HepG2 (cell line): ENCODE data around the gene GRAMD1B. TPM values are rescaled to one million over a fixed set of nuclear protein-coding genes. Genes with fewer than 3 reads are reported as not detected.

Experiments used
- ATAC-seq: fragments of 200-7000 bp; cut with Tn5 transposase; 3 replicates; pipeline ENCODE4 v1.9.1; 2020; ENCODE audit warnings: mild to moderate bottlenecking, moderate library complexity
- BruUV-seq: library from RNA; stranded (reverse); fragments of 400-500 nt; replicated peaks from 2 replicates; lab custom pipeline; 2021; lab: Mats Ljungman, UMichigan
- CTCF ChIA-PET: fragments of 300-600 bp; formaldehyde crosslinking; extraction: SDS; loops from one replicate; lab custom pipeline; 2021; ENCODE audit warnings: low total read pairs, inconsistent platforms, low intra/inter-chr PET ratio; lab: Yijun Ruan, JAX
- POLR2A ChIA-PET: fragments of 350-600 bp; sonication (Branson Sonifier 250); formaldehyde crosslinking; loops from one replicate; lab custom pipeline; 2020; ENCODE audit warnings: antibody characterized with exemption, inconsistent platforms; lab: Yijun Ruan, JAX
- DNase-seq: peaks from one replicate; pipeline ENCODE4 v3.0.0-alpha.2; 2015; ENCODE audit warnings: low spot score
- FAIRE-seq: peaks from 3 replicates; lab custom pipeline; 2011; peaks lifted over from hg19 to GRCh38; lab: Jason Lieb, UNC
- H2AFZ ChIP-seq: one replicate; pipeline ENCODE4 v1.6.1; 2011; ENCODE audit warnings: low read length, inconsistent platforms
- H3K27ac ChIP-seq: fragments of 300-600 bp; 3 replicates; pipeline ENCODE4 v1.8.0; 2011; ENCODE audit warnings: mixed run types, mild to moderate bottlenecking, mixed read lengths, low read length, inconsistent platforms; ENCODE audit not compliant: insufficient read depth; ENCODE audit errors: extremely low read length
- H3K27me3 ChIP-seq, 2 experiments: fragments of 200-600 bp in 1 of 2; 2 replicates in 1 of 2; 3 replicates in 1 of 2; pipeline versions ENCODE4 v1.6.0 to v1.8.0; 2011; ENCODE audit warnings: low read length in 2 of 2, mild to moderate bottlenecking in 2 of 2, moderate library complexity in 2 of 2, inconsistent platforms in 1 of 2; ENCODE audit not compliant: insufficient read depth in 2 of 2, control insufficient read depth in 1 of 2
- H3K36me3 ChIP-seq, 2 experiments: fragments of 200-600 bp in 1 of 2; replicated peaks in 1 of 2; 2 replicates in 1 of 2; 3 replicates in 1 of 2; pipeline versions ENCODE4 v1.5.1 to v1.8.0; 2011; ENCODE audit warnings: low read length in 2 of 2, inconsistent platforms in 1 of 2; ENCODE audit not compliant: insufficient read depth in 2 of 2, control insufficient read depth in 1 of 2
- H3K4me1 ChIP-seq: 2 replicates; pipeline ENCODE4 v1.5.1; 2012; ENCODE audit warnings: low read length, inconsistent platforms; ENCODE audit not compliant: insufficient read depth
- H3K4me2 ChIP-seq: 2 replicates; pipeline ENCODE4 v1.6.0; 2011; ENCODE audit warnings: low read depth, low read length, inconsistent platforms
- H3K4me3 ChIP-seq, 3 experiments: fragments of 200-600 bp in 1 of 3; sonication (generic), shearing (Covaris generic) in 1 of 3; replicated peaks in 1 of 3; 2 replicates each; pipeline ENCODE4 v1.5.1; 2011 to 2016; ENCODE audit warnings: low read length in 3 of 3, inconsistent platforms in 2 of 3, low read depth in 2 of 3, mild to moderate bottlenecking in 2 of 3, control low read depth in 1 of 3, mixed read lengths in 1 of 3; ENCODE audit not compliant: insufficient read depth in 1 of 3
- H3K79me2 ChIP-seq: one replicate; pipeline ENCODE4 v1.6.1; 2011; ENCODE audit warnings: low read length, inconsistent platforms; ENCODE audit not compliant: insufficient read depth
- H3K9ac ChIP-seq: 2 replicates; pipeline ENCODE4 v1.6.0; 2011; ENCODE audit warnings: mild to moderate bottlenecking, low read depth, low read length, inconsistent platforms; ENCODE audit not compliant: insufficient read depth
- H3K9me3 ChIP-seq: 2 replicates; pipeline ENCODE4 v1.5.1; 2012; ENCODE audit warnings: mild to moderate bottlenecking, low read length
- H4K20me1 ChIP-seq: 2 replicates; pipeline ENCODE4 v1.6.0; 2011; ENCODE audit warnings: inconsistent platforms, mild to moderate bottlenecking, low read length, moderate library complexity; ENCODE audit not compliant: insufficient read depth
- KDM1A ChIP-seq: IDR thresholded peaks from 2 replicates; pipeline ENCODE4 v1.6.1; 2016; ENCODE audit warnings: missing compliant biosample characterization
- MBNL3 ChIP-seq: fragments of 250-450 bp; sonication (Bioruptor Pico); conservative IDR thresholded peaks from 2 replicates; pipeline ENCODE4 v1.8.0; 2022; ENCODE audit warnings: mild to moderate bottlenecking, inconsistent platforms
- NR2F1 ChIP-seq, 2 experiments: fragments of 450-650 bp in 1 of 2; formaldehyde crosslinking in 1 of 2; IDR thresholded peaks; 2 replicates each; pipeline versions ENCODE4 v1.5.0 to v1.6.1; 2016 to 2020; ENCODE audit warnings: mild to moderate bottlenecking in 1 of 2, missing compliant biosample characterization in 1 of 2, missing genetic modification reagents in 1 of 2, moderate library complexity in 1 of 2
- ZNF180 ChIP-seq: sonication (generic); formaldehyde crosslinking; IDR thresholded peaks from 2 replicates; pipeline ENCODE4 v1.4.0; 2020; ENCODE audit warnings: low read depth, missing genetic modification reagents, borderline replicate concordance
- ZNF552 ChIP-seq: sonication (generic); formaldehyde crosslinking; IDR thresholded peaks from 2 replicates; pipeline ENCODE4 v1.9.0; 2022; ENCODE audit warnings: missing genetic modification reagents, mild to moderate bottlenecking, borderline replicate concordance
- WGBS: methylation state at CpG from one replicate; pipeline ENCODE4 v1.1.6; 2017; ENCODE audit warnings: low lambda C conversion rate; 5-methylcytosine and 5-hydroxymethylcytosine counted together
- in situ Hi-C: cut with HindIII; loops from 2 replicates; pipeline ENCODE4 v1.10.0; 2017; ENCODE audit warnings: low pct_unique_long_range_greater_than_20kb; ENCODE audit not compliant: extremely low pct_ligation_motif_present
- intact Hi-C: fragments of 100-400 bp; cut with micrococcal nuclease; formaldehyde crosslinking; loops from one replicate; pipeline ENCODE4 v1.10.0; 2022; ENCODE audit not compliant: unreplicated experiment
- polyA plus RNA-seq, 8 experiments: library from polyadenylated mRNA; depleted of rRNA in 3 of 8; stranded (reverse) in 7 of 8; unstranded in 1 of 8; fragments of >200 nt; fragmentation: Illumina TruSeq in 4 of 8; extraction: Trizol in 4 of 8; gene quantifications; 2 replicates each; pipeline versions ENCODE4 v1.2.1 to v1.2.3, GENCODE V29; 2011 to 2016; ENCODE audit warnings: low read depth in 4 of 8, missing spikeins in 1 of 8, mixed read lengths in 1 of 8; ENCODE audit not compliant: insufficient read depth in 1 of 8
- total RNA-seq, 5 experiments: library from RNA; depleted of rRNA; stranded (reverse); fragments of >200 nt; fragmentation: Illumina TruSeq; extraction: Trizol; gene quantifications; 2 replicates each; pipeline ENCODE4 v1.2.3, GENCODE V29; 2016; ENCODE audit warnings: low read depth in 1 of 5
- TF ChIP-seq, protein P1 (sequence below): sonication (generic); formaldehyde crosslinking; conservative IDR thresholded peaks from 2 replicates; pipeline ENCODE4 v1.8.0; 2022; ENCODE audit warnings: low read depth, missing genetic modification reagents
- TF ChIP-seq, protein P2 (sequence below): IDR thresholded peaks from 2 replicates; pipeline ENCODE4 v1.6.1; 2016; ENCODE audit warnings: low read depth, control low read depth
- TF ChIP-seq, protein P3 (sequence below): conservative IDR thresholded peaks from 2 replicates; pipeline ENCODE4 v1.6.1; 2018; ENCODE audit warnings: missing genetic modification reagents

Gene GRAMD1B
- total and polyA plus RNA-seq, 2 of the 13 experiments (the other 11 are each of a cell fraction or from before 2014, with no cell fraction given), result 0.12 TPM; not detected in 1

DNA sequence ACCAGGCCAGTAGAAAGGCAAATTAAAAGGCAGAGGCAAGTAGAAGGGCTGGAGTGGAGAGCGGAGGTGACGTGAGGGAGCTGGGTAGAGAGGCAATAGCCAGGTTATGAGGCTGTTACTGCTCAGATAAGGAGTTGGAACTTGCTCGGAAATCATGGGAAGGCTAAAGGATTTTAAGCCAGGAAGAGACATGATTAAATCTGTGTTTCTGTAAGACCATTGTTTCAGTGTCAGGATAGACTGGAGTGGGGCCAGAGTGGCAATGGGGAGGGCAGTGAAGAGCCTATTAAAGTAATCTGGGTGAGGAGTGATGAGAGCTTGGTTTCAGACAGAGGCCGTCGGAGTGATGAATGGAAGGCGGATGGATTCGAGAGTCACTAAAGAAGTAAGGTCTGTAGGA, 39.0 kb downstream of the GRAMD1B start:
- BruUV-seq, result no TSS peak
- no peak for DNase-seq
- ChIA-PET POLR2A (no interaction called here), CTCF (no interaction called here)
- Histone ChIP-seq H4K20me1 (no peaks in the 10 kb centered on the region), H3K4me2 (no peak overlapping the region), H3K9ac (no peak overlapping the region), H2AFZ (no peak overlapping the region), H3K27me3 (peaks cover 0 to 4% of the 10 kb centered on the region in 2 experiments; a peak in 2 of 5 replicates), H3K4me1 (no peaks in the 10 kb centered on the region), H3K27ac (no peak overlapping the region), H3K79me2 (no peaks in the 10 kb centered on the region), H3K4me3 (no peak overlapping the region), H3K36me3 (no peaks in the 10 kb centered on the region), H3K9me3 (no peaks in the 10 kb centered on the region)
- no peak for ATAC-seq
- no peak for FAIRE-seq
- 22% methylated on average over 7 of the region's 7 CpGs for WGBS
- intact Hi-C loops, result no loop called here
- no peak for TF ChIP-seq NR2F1 (CRISPR knock-in tag; IDR thresholded peaks at IDR 0.05)
- TF ChIP-seq, protein P1, sequence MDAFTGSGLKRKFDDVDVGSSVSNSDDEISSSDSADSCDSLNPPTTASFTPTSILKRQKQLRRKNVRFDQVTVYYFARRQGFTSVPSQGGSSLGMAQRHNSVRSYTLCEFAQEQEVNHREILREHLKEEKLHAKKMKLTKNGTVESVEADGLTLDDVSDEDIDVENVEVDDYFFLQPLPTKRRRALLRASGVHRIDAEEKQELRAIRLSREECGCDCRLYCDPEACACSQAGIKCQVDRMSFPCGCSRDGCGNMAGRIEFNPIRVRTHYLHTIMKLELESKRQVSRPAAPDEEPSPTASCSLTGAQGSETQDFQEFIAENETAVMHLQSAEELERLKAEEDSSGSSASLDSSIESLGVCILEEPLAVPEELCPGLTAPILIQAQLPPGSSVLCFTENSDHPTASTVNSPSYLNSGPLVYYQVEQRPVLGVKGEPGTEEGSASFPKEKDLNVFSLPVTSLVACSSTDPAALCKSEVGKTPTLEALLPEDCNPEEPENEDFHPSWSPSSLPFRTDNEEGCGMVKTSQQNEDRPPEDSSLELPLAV (CRISPR knock-in tag), result no peak
- no peak for TF ChIP-seq KDM1A (CRISPR knock-in tag)
- TF ChIP-seq MBNL3 (CRISPR knock-in tag), result no peak
- TF ChIP-seq ZNF180, result no peak
- TF ChIP-seq, protein P2, sequence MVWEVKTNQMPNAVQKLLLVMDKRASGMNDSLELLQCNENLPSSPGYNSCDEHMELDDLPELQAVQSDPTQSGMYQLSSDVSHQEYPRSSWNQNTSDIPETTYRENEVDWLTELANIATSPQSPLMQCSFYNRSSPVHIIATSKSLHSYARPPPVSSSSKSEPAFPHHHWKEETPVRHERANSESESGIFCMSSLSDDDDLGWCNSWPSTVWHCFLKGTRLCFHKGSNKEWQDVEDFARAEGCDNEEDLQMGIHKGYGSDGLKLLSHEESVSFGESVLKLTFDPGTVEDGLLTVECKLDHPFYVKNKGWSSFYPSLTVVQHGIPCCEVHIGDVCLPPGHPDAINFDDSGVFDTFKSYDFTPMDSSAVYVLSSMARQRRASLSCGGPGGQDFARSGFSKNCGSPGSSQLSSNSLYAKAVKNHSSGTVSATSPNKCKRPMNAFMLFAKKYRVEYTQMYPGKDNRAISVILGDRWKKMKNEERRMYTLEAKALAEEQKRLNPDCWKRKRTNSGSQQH (CRISPR knock-in tag), result no peak
- TF ChIP-seq ZNF552 (CRISPR knock-in tag), result no peak
- TF ChIP-seq, protein P3, sequence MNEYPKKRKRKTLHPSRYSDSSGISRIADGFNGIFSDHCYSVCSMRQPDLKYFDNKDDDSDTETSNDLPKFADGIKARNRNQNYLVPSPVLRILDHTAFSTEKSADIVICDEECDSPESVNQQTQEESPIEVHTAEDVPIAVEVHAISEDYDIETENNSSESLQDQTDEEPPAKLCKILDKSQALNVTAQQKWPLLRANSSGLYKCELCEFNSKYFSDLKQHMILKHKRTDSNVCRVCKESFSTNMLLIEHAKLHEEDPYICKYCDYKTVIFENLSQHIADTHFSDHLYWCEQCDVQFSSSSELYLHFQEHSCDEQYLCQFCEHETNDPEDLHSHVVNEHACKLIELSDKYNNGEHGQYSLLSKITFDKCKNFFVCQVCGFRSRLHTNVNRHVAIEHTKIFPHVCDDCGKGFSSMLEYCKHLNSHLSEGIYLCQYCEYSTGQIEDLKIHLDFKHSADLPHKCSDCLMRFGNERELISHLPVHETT (CRISPR knock-in tag), result no peak
- in situ Hi-C loops, result no loop called here
